ENCODE results near the gene HMGB4.

DNA sequence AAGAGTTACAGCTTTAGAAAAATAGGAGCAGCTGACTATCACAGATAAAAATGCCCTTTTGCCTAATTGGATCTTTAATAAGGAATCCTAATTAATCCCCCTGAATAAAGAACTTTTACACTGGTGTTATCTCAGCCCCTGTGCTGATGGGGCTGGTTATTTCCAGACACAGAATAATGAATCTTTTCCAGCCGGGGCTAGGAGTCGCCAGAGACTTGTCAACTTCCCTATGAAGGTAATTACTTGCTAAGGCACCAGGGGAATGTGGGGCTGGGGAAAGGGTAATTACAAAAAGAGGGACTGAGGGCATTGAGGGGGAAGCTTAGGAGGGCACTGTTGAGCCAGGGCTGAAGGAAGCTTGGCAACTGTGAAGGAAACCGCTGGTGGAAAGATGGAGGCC lies 34.5 kb downstream of the HMGB4 start:
- TF ChIP-seq, protein P1, sequence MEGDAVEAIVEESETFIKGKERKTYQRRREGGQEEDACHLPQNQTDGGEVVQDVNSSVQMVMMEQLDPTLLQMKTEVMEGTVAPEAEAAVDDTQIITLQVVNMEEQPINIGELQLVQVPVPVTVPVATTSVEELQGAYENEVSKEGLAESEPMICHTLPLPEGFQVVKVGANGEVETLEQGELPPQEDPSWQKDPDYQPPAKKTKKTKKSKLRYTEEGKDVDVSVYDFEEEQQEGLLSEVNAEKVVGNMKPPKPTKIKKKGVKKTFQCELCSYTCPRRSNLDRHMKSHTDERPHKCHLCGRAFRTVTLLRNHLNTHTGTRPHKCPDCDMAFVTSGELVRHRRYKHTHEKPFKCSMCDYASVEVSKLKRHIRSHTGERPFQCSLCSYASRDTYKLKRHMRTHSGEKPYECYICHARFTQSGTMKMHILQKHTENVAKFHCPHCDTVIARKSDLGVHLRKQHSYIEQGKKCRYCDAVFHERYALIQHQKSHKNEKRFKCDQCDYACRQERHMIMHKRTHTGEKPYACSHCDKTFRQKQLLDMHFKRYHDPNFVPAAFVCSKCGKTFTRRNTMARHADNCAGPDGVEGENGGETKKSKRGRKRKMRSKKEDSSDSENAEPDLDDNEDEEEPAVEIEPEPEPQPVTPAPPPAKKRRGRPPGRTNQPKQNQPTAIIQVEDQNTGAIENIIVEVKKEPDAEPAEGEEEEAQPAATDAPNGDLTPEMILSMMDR (IDR thresholded peaks at IDR 0.05), result no peak
- no peak for TF ChIP-seq POLR2A (IDR thresholded peaks at IDR 0.05)
- no peak for TF ChIP-seq EP300 (IDR thresholded peaks at IDR 0.05)
- TF ChIP-seq POLR2AphosphoS5 (IDR thresholded peaks at IDR 0.05), result no peak

Measured in upper lobe of left lung (tissue), 4 donors.